Ecto neural progenitor cell (in vitro differentiated cells): ENCODE data around the gene GRID1.
"Not testable (repeated sequence)": the region's sequence is repeated elsewhere in the genome, so short reads cannot be mapped to it uniquely, and the experiment has no call there.

Source experiments
- DNase-seq: peaks from one replicate; pipeline ENCODE4 v3.0.0-alpha.2; 2018; ENCODE audit warnings: low spot score

GRID1 gene

GRCh38 chr10:86391986-86392722 is 25.6 kb upstream of the GRID1 start:
- DNase-seq: no peak

- DNase-seq: no peak
Observed at GRCh38 chr10:86391236-86391840, 24.7 kb upstream of the GRID1 start.

GRCh38 chr10:86390337-86391120 is 23.9 kb upstream of the GRID1 start:
- DNase-seq: no peak

GRCh38 chr10:86389441-86390193 is 23.0 kb upstream of the GRID1 start:
- peak; percentile 87 for DNase-seq

- not testable (repeated sequence) for DNase-seq
Observed at GRCh38 chr10:86389109-86389440, 22.5 kb upstream of the GRID1 start.

GRCh38 chr10:86388119-86388704 is 21.6 kb upstream of the GRID1 start:
- no peak for DNase-seq

GRCh38 chr10:86387178-86387794 is 20.7 kb upstream of the GRID1 start:
- no peak for DNase-seq

GRCh38 chr10:86385806-86386205 is 19.2 kb upstream of the GRID1 start:
- no peak for DNase-seq

GRCh38 chr10:86377797-86378146 is 11.2 kb upstream of the GRID1 start:
- DNase-seq: peak; percentile 39

- DNase-seq: peak; percentile 93
Observed at GRCh38 chr10:86376852-86377796, 10.5 kb upstream of the GRID1 start.

GRCh38 chr10:86376403-86376802 is 9.8 kb upstream of the GRID1 start:
- no peak for DNase-seq

GRCh38 chr10:86375204-86375603 is 8.6 kb upstream of the GRID1 start:
- DNase-seq: no peak

- DNase-seq: peak; percentile 44
Observed at GRCh38 chr10:86374664-86375063, 8.1 kb upstream of the GRID1 start.

- DNase-seq: no peak
Observed at GRCh38 chr10:86373828-86374227, 7.2 kb upstream of the GRID1 start.

GRCh38 chr10:86373251-86373650 is 6.7 kb upstream of the GRID1 start:
- no peak for DNase-seq

- DNase-seq: no peak
Observed at GRCh38 chr10:86372784-86373239, 6.2 kb upstream of the GRID1 start.

- no peak for DNase-seq
Observed at GRCh38 chr10:86372119-86372783, 5.7 kb upstream of the GRID1 start.

- DNase-seq: peak; percentile 46
Observed at GRCh38 chr10:86371691-86372090, 5.1 kb upstream of the GRID1 start.

GRCh38 chr10:86371116-86371515 is 4.5 kb upstream of the GRID1 start:
- DNase-seq: no peak
